Breast epithelium (tissue), 3 donors: ENCODE measurements around the gene VEZF1.

ENCODE experiments used
- POLR2A ChIP-seq: fragments of 450-650 bp; IDR thresholded peaks from one replicate; pipeline ENCODE4 v1.6.1; 2016; ENCODE audit warnings: antibody characterized with exemption, mild to moderate bottlenecking, moderate library complexity
- POLR2AphosphoS5 ChIP-seq, 3 donors: sonication (generic); formaldehyde crosslinking; IDR thresholded peaks; one replicate each; pipeline ENCODE4 v1.6.1; 2017; ENCODE audit warnings: antibody characterized with exemption in 3 of 3
- TF ChIP-seq, protein P1 (sequence below), 3 donors: fragments of 450-650 bp; IDR thresholded peaks; one replicate each; pipeline ENCODE4 v1.5.1; 2016 to 2017; ENCODE audit warnings: antibody characterized with exemption in 3 of 3, mild to moderate bottlenecking in 3 of 3, moderate library complexity in 3 of 3

DNA sequence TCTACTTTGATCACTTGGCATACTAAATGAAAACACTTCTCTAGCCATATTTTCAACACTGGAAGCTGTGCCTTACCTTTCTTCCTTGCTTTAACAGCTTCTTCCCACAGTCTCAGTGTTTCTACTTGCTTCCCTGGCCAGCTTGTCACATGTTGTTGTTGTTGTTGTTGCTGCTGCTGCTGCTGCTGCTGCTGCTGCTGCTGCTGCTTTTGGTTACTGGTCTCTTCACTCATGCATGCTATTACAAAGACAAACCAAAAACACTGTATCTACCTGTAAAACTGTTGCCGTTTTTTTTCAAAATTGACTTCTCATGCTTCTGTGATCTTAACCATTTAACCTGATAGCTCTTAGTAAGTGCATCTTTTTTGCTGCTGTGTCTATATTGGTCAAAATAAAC is 9.0 kb downstream of the VEZF1 start:
- TF ChIP-seq, protein P1, sequence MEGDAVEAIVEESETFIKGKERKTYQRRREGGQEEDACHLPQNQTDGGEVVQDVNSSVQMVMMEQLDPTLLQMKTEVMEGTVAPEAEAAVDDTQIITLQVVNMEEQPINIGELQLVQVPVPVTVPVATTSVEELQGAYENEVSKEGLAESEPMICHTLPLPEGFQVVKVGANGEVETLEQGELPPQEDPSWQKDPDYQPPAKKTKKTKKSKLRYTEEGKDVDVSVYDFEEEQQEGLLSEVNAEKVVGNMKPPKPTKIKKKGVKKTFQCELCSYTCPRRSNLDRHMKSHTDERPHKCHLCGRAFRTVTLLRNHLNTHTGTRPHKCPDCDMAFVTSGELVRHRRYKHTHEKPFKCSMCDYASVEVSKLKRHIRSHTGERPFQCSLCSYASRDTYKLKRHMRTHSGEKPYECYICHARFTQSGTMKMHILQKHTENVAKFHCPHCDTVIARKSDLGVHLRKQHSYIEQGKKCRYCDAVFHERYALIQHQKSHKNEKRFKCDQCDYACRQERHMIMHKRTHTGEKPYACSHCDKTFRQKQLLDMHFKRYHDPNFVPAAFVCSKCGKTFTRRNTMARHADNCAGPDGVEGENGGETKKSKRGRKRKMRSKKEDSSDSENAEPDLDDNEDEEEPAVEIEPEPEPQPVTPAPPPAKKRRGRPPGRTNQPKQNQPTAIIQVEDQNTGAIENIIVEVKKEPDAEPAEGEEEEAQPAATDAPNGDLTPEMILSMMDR (IDR thresholded peaks at IDR 0.05), result no peak
- TF ChIP-seq POLR2AphosphoS5 (IDR thresholded peaks at IDR 0.05) (no peak), POLR2A (no peak)
